NT2/D1 (cell line): Measurements from ENCODE around the gene C6orf120.

ENCODE experiments used
- YY1 ChIP-seq: IDR thresholded peaks from 2 replicates; pipeline ENCODE4 v1.6.1; 2011; ENCODE audit not compliant: insufficient read length, insufficient read depth
- ZNF274 ChIP-seq: IDR thresholded peaks from 2 replicates; pipeline ENCODE4 v1.6.1; 2011; ENCODE audit warnings: mild to moderate bottlenecking, low read depth, low read length

DNA sequence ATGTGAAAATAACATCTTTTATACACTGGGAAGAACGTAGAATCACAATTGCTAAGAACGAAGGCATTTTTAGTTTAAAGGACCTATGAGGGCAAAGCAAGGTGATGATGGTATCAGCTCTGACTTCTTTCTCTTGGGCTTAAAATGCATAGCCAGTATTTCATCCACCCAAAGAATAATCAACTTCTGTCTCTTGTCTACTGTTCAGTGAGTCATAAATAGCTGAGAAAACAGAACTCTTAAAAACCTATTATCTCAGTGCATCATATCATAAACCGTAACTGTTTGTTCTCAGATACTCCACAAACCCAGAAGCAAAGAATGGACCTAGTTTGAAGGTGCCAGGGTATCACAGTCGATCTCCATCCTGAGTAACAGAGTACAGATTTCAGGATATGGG is 17.2 kb downstream of the C6orf120 start:
- no peak for TF ChIP-seq ZNF274
- no peak for TF ChIP-seq YY1
